RWPE2 (cell line): ENCODE results near the gene MPRIP.

Source experiments
- ATAC-seq: fragments of 200-7000 bp; cut with Tn5 transposase; 3 replicates; pipeline ENCODE4 v1.9.1; 2021; ENCODE audit warnings: low read depth
- DNase-seq: peaks from one replicate; pipeline ENCODE4 v3.0.0-alpha.2; 2020; ENCODE audit warnings: low spot score
- H3K27ac ChIP-seq: fragments of 450-650 bp; 2 replicates; pipeline ENCODE4 v1.5.1; 2017; ENCODE audit warnings: mild to moderate bottlenecking; ENCODE audit not compliant: poor library complexity, severe bottlenecking
- H3K27me3 ChIP-seq: fragments of 250-450 bp; sonication (Bioruptor Pico); 2 replicates; pipeline ENCODE4 v1.5.1; 2021; ENCODE audit warnings: mild to moderate bottlenecking, moderate library complexity; ENCODE audit not compliant: insufficient read depth, poor library complexity, severe bottlenecking
- H3K36me3 ChIP-seq: fragments of 250-450 bp; sonication (Bioruptor Pico); 2 replicates; pipeline ENCODE4 v1.5.1; 2020; ENCODE audit warnings: low read depth, mild to moderate bottlenecking, moderate library complexity
- H3K4me1 ChIP-seq: fragments of 250-450 bp; sonication (Bioruptor Pico); 2 replicates; pipeline ENCODE4 v1.5.1; 2021; ENCODE audit warnings: mild to moderate bottlenecking, moderate library complexity; ENCODE audit not compliant: insufficient read depth, poor library complexity, severe bottlenecking
- H3K4me3 ChIP-seq: fragments of 250-450 bp; sonication (Bioruptor Pico); 2 replicates; pipeline ENCODE4 v1.5.1; 2021; ENCODE audit warnings: mild to moderate bottlenecking, moderate library complexity; ENCODE audit not compliant: severe bottlenecking
- H3K9me3 ChIP-seq: fragments of 250-450 bp; sonication (Bioruptor Pico); 2 replicates; pipeline ENCODE4 v1.5.1; 2021; ENCODE audit warnings: mild to moderate bottlenecking, moderate library complexity; ENCODE audit not compliant: severe bottlenecking
- CTCF ChIP-seq: fragments of 450-650 bp; IDR thresholded peaks from one replicate; pipeline ENCODE4 v1.5.1; 2017; ENCODE audit warnings: mild to moderate bottlenecking, moderate library complexity; ENCODE audit not compliant: poor library complexity, severe bottlenecking

MPRIP gene

DNA sequence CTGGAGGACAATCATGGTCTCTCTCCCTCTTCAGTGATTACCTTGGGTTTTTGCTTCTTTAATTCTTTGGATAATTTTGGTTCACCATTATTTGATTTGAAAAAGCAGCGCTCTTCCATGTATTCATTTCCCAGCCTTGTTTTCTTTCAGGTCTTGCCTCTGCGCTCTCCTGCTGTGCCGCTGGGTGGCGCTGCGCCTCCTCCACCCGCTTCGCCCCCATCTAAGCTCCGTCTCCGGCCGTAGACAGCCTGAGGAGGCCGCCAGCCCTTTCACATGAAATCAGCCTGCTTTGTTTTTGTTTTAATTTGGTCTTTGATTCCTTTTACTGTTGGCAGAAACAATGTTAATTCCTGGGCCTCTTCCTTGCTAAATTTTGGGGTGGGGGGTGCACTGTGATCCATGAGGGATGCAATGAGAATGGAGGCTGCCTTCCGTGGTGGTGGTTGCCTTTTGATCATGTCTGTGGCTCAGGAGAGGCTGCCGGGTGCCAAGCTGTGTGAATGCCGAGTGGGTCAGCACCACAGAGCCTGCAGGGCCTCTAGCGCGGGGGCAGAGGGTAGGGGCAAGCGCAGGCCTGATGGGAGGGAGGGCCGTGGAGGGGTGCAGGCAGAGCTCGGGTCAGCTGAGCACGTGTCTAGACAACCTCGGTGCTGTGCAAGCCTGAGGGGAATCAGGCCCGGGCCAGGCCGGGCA lies 99.7 kb downstream of the MPRIP start:
- no peak for DNase-seq
- no peak overlapping the region for H3K27ac ChIP-seq
- no peak overlapping the region for H3K4me3 ChIP-seq
- no peaks in the 10 kb centered on the region for H3K9me3 ChIP-seq
- H3K4me1 ChIP-seq: no peaks in the 10 kb centered on the region
- ATAC-seq: no peak
- peak; percentile 63 for TF ChIP-seq CTCF
- H3K27me3 ChIP-seq: no peaks in the 10 kb centered on the region
- peaks cover 98% of the 10 kb centered on the region for H3K36me3 ChIP-seq

DNA sequence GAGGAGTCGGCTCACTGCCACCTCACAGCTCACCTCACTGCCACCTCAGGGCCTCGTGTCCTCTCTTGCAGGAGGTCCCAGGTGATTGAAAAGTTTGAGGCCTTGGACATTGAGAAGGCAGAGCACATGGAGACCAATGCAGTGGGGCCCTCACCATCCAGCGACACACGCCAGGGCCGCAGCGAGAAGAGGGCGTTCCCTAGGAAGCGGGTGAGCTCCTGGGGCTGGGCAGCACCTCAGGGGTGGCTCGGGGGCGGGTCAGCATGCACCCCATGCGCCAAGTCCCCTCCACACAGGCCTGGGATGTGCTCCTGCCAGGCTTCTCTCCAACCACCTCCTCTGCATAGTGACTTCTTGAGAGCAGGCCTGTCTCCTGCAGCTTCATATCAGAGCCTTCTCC lies 100.3 kb downstream of the MPRIP start:
- no peak overlapping the region for H3K27ac ChIP-seq
- peaks cover 98% of the 10 kb centered on the region for H3K36me3 ChIP-seq
- H3K4me3 ChIP-seq: no peak overlapping the region
- H3K4me1 ChIP-seq: no peaks in the 10 kb centered on the region
- no peaks in the 10 kb centered on the region for H3K27me3 ChIP-seq
- no peaks in the 10 kb centered on the region for H3K9me3 ChIP-seq
- ATAC-seq (no peak), DNase-seq (no peak)
- no peak for TF ChIP-seq CTCF

- no peak for ATAC-seq
- Histone ChIP-seq H3K36me3 (peaks cover 100% of the 10 kb centered on the region), H3K4me1 (no peaks in the 10 kb centered on the region), H3K27ac (no peak overlapping the region), H3K9me3 (no peaks in the 10 kb centered on the region), H3K27me3 (no peaks in the 10 kb centered on the region), H3K4me3 (no peak overlapping the region)
- TF ChIP-seq CTCF: no peak
- DNase-seq: no peak
These were observed 101.2 kb downstream of the MPRIP start for GRCh38 chr17:17143501-17143900.

GRCh38 chr17:17144061-17144460 lies 101.8 kb downstream of the MPRIP start:
- no peaks in the 10 kb centered on the region for H3K4me1 ChIP-seq
- H3K27me3 ChIP-seq: no peaks in the 10 kb centered on the region
- DNase-seq: no peak
- no peak for TF ChIP-seq CTCF
- H3K36me3 ChIP-seq: peaks cover 100% of the 10 kb centered on the region
- H3K4me3 ChIP-seq: no peak overlapping the region
- no peaks in the 10 kb centered on the region for H3K9me3 ChIP-seq
- H3K27ac ChIP-seq: no peak overlapping the region
- ATAC-seq: no peak

DNA sequence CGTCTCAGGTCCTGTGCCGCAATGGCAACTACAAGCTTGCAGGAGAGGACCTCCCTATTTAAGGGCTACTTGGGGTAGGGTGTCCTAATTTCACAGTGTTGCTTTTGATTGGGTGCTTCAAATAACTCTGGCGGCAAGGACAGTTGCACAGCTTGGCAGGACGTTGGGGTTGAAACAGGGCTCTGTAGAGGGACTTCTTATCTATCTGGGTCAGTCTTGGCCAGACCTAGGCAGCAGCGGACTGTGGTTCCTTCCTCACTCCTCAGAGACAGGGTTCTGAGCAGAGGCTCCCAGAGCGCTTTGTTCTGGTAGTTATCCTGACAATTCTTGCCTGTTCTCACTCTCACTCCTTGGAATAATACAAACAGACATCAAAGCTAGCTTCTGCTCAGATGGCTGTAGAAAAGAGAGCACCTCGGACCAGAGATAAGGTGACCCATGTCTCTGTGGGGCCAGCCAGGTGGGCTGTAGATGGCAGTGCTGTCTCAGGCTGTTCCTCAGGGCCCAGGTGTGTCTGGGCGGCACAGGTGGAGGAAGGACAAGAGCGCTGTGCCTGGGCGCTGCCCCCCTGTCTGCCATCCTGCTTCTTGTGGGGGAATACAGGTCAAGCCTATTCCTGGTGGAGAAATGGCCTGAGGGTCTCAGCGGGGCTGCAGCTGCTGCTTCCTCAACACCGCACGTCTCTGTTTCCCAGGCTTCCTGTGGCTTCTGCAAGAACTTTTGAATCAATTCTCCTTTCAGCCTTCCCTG lies 102.8 kb downstream of the MPRIP start:
- no peak for TF ChIP-seq CTCF
- Histone ChIP-seq H3K27me3 (no peaks in the 10 kb centered on the region), H3K4me3 (no peak overlapping the region), H3K27ac (no peak overlapping the region), H3K9me3 (no peaks in the 10 kb centered on the region), H3K36me3 (peaks cover 98% of the 10 kb centered on the region), H3K4me1 (no peaks in the 10 kb centered on the region)
- DNase-seq (no peak), ATAC-seq (no peak)
